Esophagus squamous epithelium (tissue), 5 donors: ENCODE results near the gene PPM1D. TPM values are rescaled to one million over a fixed set of nuclear protein-coding genes. Genes with fewer than 3 reads are reported as not detected.

Experiments used
- DNase-seq: peaks from one replicate; lab custom pipeline; 2025; lab: John Stamatoyannopoulos, UW
- H3K27ac ChIP-seq, 4 donors: fragments of 200-600 bp; sonication (generic); one replicate each; pipeline ENCODE4 v1.5.1; 2016 to 2019; ENCODE audit warnings: mild to moderate bottlenecking in 1 of 4
- H3K27me3 ChIP-seq, 4 donors: fragments of 200-600 bp; sonication (generic); 1 replicate in 3 of 4; 2 replicates in 1 of 4; pipeline versions ENCODE4 v1.5.1 to v1.6.0; 2017 to 2021; ENCODE audit warnings: antibody characterized with exemption in 1 of 4
- H3K36me3 ChIP-seq, 3 donors: fragments of 200-600 bp; sonication (generic); one replicate each; pipeline ENCODE4 v1.5.1; 2016 to 2019
- H3K4me1 ChIP-seq, 3 donors: fragments of 200-600 bp; sonication (generic); one replicate each; pipeline ENCODE4 v1.5.1; 2017 to 2019
- H3K4me3 ChIP-seq, 4 donors: fragments of 200-600 bp; sonication (generic); 1 replicate in 3 of 4; 2 replicates in 1 of 4; pipeline ENCODE4 v1.5.1; 2016 to 2019; ENCODE audit warnings: mild to moderate bottlenecking in 2 of 4, moderate library complexity in 1 of 4
- H3K9me3 ChIP-seq, 3 donors: fragments of 200-600 bp; sonication (generic); one replicate each; pipeline ENCODE4 v1.5.1; 2016 to 2019
- CTCF ChIP-seq, 6 experiments: fragments of 450-650 bp in 4 of 6; fragments of 200-600 bp in 2 of 6; sonication (generic) in 2 of 6; IDR thresholded peaks; one replicate each; pipeline ENCODE4 v1.5.1; 2016 to 2019; ENCODE audit warnings: antibody characterized with exemption in 6 of 6, mild to moderate bottlenecking in 4 of 6, moderate library complexity in 4 of 6
- POLR2A ChIP-seq, 4 donors: fragments of 450-650 bp; IDR thresholded peaks; one replicate each; pipeline ENCODE4 v1.6.1; 2017; ENCODE audit warnings: antibody characterized with exemption in 4 of 4, mild to moderate bottlenecking in 4 of 4, moderate library complexity in 3 of 4
- WGBS, 2 donors: methylation state at CpG; one replicate each; pipeline ENCODE4 v1.1.5; 2018; 5-methylcytosine and 5-hydroxymethylcytosine counted together
- intact Hi-C: fragments of 100-400 bp; cut with DNase I; formaldehyde crosslinking; loops from one replicate; pipeline ENCODE4 v1.15.0; 2022
- total RNA-seq, 4 donors: library from RNA; depleted of rRNA; stranded (reverse); fragments of >200 nt; gene quantifications; one replicate each; pipeline ENCODE4 v1.1.0, GENCODE V29; 2016
- donor health status: DM: yes; HTN: yes; CAD: no.

The PPM1D gene
- total RNA-seq, 4 donors from 2014 or later: 6.6 to 11.3 (median 10.6) TPM

DNA sequence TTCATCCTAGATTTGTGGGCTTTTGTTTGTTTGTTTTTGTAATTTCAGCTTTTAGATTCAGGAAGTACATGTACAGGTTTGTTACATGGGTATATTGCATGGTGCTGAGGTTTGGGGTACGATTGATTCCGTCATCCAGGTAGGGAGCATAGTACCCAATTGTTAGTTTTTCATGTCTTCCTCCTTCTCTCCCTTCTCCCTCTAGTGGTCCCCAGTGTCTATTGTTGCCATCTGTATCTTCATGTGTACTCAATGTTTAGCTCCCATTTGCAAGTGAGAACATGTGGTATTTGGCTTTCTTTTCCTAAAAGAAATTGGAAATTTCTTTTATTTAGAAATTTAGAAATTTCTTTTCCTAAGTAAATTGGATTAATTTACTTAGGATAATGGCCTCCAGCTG is 40.5 kb downstream of the PPM1D start:
- TF ChIP-seq CTCF (IDR thresholded peaks at IDR 0.05) (peak in 1 of 6 experiments; percentile 32), POLR2A (IDR thresholded peaks at IDR 0.05) (no peak)
- peaks cover 0 to 11% (median 3%) of the 10 kb centered on the region in 3 donors for H3K4me1 ChIP-seq
- no peaks in the 10 kb centered on the region for H3K9me3 ChIP-seq
- intact Hi-C loops: no loop called here
- no peak for DNase-seq
- no peak overlapping the region for H3K4me3 ChIP-seq
- no peaks in the 10 kb centered on the region for H3K27me3 ChIP-seq
- WGBS, 2 donors: 83 to 90% methylated on average over 2 of the region's 2 CpGs
- no peak overlapping the region for H3K27ac ChIP-seq
- peaks cover 0 to 49% (median 6%) of the 10 kb centered on the region in 3 donors for H3K36me3 ChIP-seq

GRCh38 chr17:60641126-60641525 is 41.1 kb downstream of the PPM1D start:
- 79 to 82% methylated on average over 3 of the region's 3 CpGs for WGBS, 2 donors
- H3K4me1 ChIP-seq: peaks cover 0 to 11% (median 3%) of the 10 kb centered on the region in 3 donors
- intact Hi-C loops: no loop called here
- peaks cover 0 to 48% (median 6%) of the 10 kb centered on the region in 3 donors for H3K36me3 ChIP-seq
- H3K9me3 ChIP-seq: no peaks in the 10 kb centered on the region
- H3K4me3 ChIP-seq: no peak overlapping the region
- DNase-seq: no peak
- no peak for TF ChIP-seq CTCF (IDR thresholded peaks at IDR 0.05)
- no peak for TF ChIP-seq POLR2A (IDR thresholded peaks at IDR 0.05)
- H3K27ac ChIP-seq: no peak overlapping the region
- H3K27me3 ChIP-seq: no peaks in the 10 kb centered on the region

DNA sequence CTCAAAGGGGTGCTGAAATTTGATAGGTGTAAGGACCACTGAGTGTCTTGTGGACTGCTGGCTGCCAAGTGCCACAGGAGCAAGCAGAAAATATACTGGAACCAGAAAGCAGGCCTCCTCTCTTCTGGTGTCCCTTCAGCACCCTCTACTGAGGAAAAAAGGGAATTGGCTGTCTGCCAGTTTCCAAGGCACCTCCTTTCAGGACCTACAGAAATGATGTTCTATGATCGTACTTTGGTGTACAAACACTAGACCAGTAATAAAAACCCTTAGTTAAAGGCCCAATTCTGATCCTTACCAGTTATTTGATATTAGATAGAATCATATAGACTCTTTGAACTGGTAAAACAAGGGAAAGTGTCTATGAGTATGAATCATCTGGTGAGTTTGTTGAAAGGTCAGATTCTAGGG is 41.8 kb downstream of the PPM1D start:
- DNase-seq: no peak
- Histone ChIP-seq H3K4me1 (peaks cover 0 to 11% (median 3%) of the 10 kb centered on the region in 3 donors), H3K4me3 (no peak overlapping the region), H3K9me3 (no peaks in the 10 kb centered on the region), H3K27ac (no peak overlapping the region), H3K27me3 (no peaks in the 10 kb centered on the region), H3K36me3 (peaks cover 0 to 42% (median 6%) of the 10 kb centered on the region in 3 donors)
- intact Hi-C loops: no loop called here
- TF ChIP-seq POLR2A (IDR thresholded peaks at IDR 0.05) (no peak), CTCF (IDR thresholded peaks at IDR 0.05) (peak in 4 of 6 experiments; percentile 10 to 48 (median 22))
- WGBS, 2 donors: 40 to 54% methylated on average over 1 of the region's 1 CpG

DNA sequence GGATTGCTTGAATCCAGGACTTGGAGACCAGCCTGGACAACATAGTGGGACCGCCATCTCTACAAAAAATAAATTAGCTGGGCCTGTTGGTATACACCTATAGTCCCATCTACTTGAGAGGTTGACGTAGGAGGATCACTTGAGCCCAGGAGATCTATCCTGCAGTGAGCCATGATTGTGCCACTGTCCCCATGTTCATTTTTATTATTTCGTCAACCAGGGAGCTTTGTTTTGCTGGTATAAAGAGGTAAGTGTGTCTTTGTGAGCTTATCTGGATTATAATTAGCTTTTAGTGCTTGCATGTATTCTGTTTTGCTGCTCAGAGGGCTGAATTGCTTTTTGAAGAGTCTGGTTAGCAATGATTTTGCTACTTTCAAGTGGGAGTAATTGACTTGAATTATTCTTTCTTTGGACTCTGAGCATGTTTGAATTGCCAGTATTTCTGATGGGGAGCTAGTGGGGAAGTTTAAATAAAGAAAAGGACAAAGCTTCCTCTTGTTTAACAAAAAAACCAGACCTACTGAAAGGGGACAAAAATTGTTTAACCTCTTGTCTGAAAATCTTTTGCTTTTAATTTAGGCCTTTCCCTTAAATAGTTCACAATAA is 46.0 kb downstream of the PPM1D start:
- intact Hi-C loops: no loop called here
- TF ChIP-seq POLR2A (IDR thresholded peaks at IDR 0.05) (no peak), CTCF (IDR thresholded peaks at IDR 0.05) (no peak)
- Histone ChIP-seq H3K9me3 (no peaks in the 10 kb centered on the region), H3K36me3 (peaks cover 0 to 40% (median 7%) of the 10 kb centered on the region in 3 donors), H3K4me1 (peaks cover 0 to 11% (median 3%) of the 10 kb centered on the region in 3 donors), H3K27me3 (no peaks in the 10 kb centered on the region), H3K4me3 (no peak overlapping the region), H3K27ac (no peak overlapping the region)
- 84 to 88% methylated on average over 3 of the region's 3 CpGs for WGBS, 2 donors
- no peak for DNase-seq

- Histone ChIP-seq H3K36me3 (peaks cover 0 to 47% (median 7%) of the 10 kb centered on the region in 3 donors), H3K4me1 (peaks cover 0 to 8% (median under 1%) of the 10 kb centered on the region in 3 donors), H3K9me3 (no peaks in the 10 kb centered on the region), H3K27ac (no peak overlapping the region), H3K27me3 (no peaks in the 10 kb centered on the region), H3K4me3 (no peak overlapping the region)
- no peak for DNase-seq
- WGBS, 2 donors: 74 to 84% methylated on average over 3 of the region's 3 CpGs
- TF ChIP-seq POLR2A (IDR thresholded peaks at IDR 0.05) (no peak), CTCF (IDR thresholded peaks at IDR 0.05) (no peak)
- intact Hi-C loops: no loop called here
These were observed 46.7 kb downstream of the PPM1D start for GRCh38 chr17:60646701-60647100.
